ENCODE results near the gene CRLF2.

The CRLF2 gene

DNA sequence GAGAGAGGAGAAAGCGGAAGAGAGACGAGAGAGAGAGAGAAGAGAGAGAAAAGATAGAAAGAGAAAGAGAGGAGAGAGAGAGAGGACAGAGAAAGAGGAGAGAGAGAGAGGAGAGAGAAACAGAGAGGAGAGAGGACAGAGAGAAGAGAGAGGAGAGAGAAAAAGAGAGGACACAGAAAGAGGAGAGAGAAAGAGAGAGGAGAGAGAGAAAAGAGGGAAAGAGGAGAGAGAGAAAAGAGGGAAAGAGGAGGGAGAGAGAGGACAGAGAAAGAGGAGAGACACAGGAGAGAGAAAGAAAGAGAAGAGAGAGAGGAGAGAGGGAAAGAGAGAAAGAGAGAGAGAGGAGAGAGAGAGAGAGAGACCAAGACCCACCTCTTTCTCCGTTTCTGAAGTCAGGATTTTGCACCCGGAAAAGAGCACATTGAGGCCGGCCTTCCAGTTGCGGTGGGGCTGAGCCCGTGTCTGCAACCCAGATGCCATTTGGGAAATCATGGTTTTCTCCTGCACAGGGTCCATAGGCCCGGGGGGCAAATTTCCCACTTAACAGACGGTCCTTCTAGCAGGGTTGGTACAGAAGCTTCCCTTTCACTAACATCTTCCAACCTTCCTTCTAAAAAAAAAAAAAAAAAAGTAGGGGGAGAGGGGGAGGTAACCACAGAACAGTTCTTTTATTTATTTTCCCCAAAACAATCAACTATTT is 60.9 kb downstream of the CRLF2 start:
- no peak for DNase-seq (ENCODE audit: low read depth)
- H3K4me3 ChIP-seq (ENCODE audit: low read depth, low read length), result no peak overlapping the region
- TF ChIP-seq, protein P1, sequence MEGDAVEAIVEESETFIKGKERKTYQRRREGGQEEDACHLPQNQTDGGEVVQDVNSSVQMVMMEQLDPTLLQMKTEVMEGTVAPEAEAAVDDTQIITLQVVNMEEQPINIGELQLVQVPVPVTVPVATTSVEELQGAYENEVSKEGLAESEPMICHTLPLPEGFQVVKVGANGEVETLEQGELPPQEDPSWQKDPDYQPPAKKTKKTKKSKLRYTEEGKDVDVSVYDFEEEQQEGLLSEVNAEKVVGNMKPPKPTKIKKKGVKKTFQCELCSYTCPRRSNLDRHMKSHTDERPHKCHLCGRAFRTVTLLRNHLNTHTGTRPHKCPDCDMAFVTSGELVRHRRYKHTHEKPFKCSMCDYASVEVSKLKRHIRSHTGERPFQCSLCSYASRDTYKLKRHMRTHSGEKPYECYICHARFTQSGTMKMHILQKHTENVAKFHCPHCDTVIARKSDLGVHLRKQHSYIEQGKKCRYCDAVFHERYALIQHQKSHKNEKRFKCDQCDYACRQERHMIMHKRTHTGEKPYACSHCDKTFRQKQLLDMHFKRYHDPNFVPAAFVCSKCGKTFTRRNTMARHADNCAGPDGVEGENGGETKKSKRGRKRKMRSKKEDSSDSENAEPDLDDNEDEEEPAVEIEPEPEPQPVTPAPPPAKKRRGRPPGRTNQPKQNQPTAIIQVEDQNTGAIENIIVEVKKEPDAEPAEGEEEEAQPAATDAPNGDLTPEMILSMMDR (IDR thresholded peaks at IDR 0.05; ENCODE audit: low read depth, low read length, missing control alignments), result no peak

DNA sequence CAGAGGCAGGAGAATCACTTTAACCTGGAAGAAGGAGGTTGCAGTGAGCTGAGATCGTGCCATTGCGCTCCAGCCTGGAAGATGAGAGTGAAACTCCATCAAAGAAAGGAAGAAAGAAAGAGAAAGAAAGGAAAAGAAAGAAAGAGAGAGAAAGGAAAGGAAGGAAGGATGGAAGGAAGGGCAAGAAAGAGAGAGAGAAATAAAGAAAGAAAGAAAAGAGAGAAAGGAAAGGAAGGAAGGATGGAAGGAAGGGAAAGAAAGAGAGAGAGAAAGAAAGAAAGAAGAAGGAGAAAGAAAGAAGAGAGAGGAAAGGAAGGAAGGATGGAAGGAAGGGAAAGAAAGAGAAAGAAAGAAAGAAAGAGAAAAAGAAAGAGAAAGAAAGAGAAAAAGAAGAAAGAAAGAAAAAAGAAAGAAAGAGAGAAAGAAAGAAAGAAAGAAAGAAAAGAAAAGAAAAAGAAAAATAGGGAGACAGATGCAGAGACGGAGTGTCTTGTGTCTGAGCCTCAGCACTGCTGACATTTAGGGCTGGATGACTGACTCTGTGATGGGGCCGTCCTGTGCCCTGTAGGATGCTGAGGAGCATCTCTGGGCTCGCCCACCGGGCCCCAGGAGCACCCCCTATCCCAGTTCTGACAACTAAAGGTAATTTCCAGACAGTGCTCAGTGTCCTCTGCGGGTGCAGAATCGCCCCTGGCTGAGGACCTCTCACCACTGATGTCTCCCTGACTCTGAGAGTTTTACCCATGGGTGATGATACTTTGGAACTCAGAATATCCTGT is 61.7 kb downstream of the CRLF2 start:
- TF ChIP-seq, protein P1 (IDR thresholded peaks at IDR 0.05; ENCODE audit: low read depth, low read length, missing control alignments), result no peak
- H3K4me3 ChIP-seq (ENCODE audit: low read depth, low read length), result no peak overlapping the region
- DNase-seq (ENCODE audit: low read depth), result no peak

DNA sequence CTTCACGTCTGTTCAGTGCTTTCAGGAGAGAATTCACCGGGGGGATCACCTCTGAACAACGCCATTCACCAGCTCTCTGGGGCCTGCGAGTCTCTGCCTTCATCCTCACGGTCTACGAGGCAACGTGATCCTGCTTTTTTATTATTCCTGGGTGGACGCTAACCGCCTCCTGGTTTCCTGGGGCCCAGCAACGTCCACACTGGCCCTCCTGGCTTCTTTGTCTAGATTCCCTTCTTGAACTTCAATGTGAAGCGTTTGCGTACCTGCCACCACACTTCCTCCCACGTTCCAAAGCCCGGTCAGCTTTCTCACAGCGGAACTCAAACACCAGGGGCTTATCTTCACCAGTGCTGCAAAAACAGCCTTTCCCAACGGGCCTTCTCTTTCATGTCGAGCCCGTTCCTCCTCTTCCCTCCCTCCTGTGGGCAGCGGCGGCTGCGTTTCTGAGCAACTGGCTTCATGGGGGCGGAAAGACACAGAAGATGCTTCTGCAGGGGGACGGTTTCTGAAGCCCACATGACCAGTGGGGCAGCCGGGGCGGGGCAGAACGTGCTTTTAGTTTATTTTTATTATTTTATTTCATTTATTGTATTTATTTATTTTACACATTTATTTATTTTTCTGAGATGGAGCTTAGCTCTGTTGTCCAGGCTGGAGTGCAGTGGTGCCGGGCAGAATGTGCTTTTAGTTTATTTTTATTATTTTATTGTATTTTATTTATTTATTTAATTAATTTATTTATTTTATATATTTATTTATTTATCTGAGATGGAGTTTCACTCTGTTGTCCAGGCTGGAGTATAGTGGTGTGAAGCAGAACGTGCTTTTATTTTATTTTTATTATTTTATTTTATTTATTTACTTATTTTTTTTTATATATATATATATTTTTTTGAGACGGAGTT is 64.6 kb downstream of the CRLF2 start:
- DNase-seq (ENCODE audit: low read depth), result no peak
- no peak overlapping the region for H3K4me3 ChIP-seq (ENCODE audit: low read depth, low read length)
- TF ChIP-seq, protein P1 (IDR thresholded peaks at IDR 0.05; ENCODE audit: low read depth, low read length, missing control alignments), result no peak

DNA sequence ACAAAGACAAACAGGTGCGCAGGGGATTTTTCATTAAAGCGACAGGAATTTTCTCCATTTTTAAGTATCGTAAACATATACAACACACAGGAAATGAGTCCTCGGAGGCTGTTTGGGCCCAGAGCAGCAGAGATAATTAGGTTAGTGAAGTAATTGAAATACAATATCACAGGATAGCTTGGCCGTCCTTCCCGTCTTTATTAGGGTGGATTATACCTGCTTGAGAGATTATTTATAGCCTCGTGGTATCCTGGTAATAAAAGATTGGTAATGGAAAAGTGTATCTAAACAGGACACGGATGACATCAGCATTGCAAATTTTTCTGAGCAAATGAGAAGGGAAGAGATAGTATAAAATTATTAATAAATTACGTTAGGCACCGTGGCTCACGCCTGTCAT is 68.2 kb downstream of the CRLF2 start:
- DNase-seq (ENCODE audit: low read depth), result no peak

More for the DNA sequence above, 68.2 kb downstream of the CRLF2 start:
- TF ChIP-seq, protein P1 (IDR thresholded peaks at IDR 0.05; ENCODE audit: low read depth, low read length, missing control alignments), result no peak
- H3K4me3 ChIP-seq (ENCODE audit: low read depth, low read length), result no peak overlapping the region
